Fibroblast of skin of left biceps (primary cell): ENCODE results near the gene RAD51B.

ENCODE experiments used
- DNase-seq, 2 experiments: peaks; one replicate each; pipeline ENCODE4 v3.0.0-alpha.2; 2013; ENCODE audit warnings: low read depth in 2 of 2

Gene RAD51B

DNA sequence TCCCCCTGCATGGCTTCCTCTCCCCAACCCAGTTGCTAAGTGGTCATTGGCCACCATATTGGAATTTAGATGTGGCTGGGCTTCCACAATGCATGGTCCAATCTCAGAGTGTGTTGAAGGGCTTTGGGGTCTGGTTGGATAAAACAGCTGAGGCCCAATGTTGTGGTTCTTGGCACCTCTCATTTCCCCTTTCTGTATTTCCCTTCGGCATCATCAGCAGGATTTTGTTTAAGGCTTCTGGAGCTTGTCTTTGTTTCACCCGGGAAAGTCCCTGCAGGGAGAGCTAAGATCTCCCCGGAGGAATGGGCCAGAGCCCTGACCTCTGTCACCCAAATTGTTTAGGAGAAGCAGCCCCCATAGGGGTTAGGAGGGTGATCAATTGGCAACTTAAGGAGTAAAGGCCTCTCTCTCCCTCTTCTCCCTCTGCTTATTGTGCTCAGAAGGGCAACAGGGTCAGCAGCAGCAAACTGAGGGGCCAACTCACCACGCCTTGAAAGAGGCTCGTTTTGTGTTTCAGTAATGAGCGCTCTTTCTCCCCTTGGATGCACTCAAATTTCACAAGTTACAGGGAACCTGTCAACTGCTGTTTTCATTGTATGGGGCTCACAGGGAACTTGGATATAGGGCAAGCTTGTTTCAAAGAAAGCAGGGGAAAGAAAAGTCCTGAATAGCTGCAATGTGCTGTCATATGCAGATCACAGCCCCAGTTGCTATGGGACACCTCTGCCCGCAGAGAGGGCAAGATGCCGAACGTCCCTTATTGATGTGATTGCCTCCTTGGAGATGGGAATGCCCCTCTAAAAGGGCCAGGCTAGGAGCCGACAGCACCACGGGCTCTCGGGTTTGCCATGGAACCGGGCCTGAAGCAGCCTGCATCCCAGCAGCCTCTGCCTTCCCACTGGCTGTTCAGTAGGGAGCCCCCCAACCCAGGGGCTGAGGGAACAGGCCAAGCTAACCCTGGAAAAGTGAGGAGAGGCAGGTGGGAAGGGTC is 749.6 kb downstream of the RAD51B start:
- DNase-seq: no peak

DNA sequence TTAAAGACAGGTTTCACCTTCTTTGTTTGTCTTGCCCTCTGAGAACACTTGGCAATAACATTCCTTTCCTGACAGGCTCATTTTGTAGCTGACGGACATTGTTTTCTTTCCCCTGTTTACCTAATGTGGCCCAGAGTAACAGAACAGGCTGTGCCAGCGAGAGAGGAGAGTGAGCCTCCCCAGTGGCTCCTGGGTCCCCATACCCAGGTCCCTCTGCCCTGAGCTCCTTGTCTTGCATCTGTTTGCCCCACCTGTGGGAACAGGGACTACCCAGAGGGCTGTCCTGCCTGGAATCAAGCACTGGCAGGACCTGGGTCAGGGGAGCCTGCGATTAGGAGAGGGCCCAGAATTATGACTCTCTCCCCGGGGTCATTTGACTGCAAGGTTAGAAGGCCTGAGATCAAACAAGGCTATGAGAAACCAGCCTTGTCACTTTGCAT is 750.4 kb downstream of the RAD51B start:
- no peak for DNase-seq

DNA sequence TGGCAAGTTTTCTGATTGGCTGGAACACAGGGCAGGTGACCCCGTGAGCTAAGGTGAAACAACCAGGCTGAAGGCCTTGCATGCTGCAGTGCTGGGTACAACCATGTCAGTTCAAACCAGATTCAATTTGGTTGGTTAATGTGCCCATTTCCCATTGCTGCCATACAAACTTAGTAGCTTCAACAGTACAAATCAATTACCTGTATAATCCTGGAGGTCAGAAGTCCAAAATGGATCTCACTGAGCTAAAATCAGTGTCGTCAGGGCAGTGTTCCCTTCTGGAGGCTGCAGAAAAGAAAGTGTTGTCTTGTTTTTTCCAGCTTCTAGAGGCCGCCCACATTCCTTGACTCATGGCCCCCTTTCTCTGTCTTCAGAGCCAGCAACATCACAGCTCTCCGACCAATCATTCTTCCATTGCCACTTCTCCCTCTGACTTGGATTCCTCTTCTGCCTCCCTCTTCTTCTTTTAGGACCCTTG is 751.6 kb downstream of the RAD51B start:
- DNase-seq: no peak

DNA sequence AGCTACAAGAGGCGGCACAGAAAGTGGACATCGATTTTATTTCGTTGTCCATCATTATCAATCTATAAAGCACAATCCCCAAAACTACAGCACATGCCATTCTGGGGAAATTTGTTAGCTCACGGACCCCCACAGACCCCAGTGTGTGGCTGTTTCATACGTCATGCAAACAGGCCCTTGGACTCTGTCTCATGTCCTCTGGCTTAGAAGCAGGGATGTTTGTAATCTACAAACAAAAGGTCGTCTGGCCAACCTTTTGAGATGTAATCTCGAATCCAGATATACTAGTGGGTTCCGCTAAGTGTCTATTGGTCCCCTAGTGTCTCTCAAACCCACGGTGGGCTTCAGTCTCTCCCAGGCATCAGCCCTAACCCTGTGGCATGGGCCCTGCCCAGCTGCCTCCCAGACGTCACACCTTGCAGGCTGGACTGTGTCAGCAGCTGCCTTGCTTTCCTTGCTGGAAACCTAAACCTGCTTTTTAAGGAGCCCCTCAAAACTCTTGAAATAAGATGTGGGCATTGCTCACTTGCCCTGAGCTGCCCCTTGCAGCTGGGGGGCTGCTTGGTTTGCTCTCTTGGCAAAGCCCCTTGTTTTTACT is 752.4 kb downstream of the RAD51B start:
- DNase-seq: no peak

DNA sequence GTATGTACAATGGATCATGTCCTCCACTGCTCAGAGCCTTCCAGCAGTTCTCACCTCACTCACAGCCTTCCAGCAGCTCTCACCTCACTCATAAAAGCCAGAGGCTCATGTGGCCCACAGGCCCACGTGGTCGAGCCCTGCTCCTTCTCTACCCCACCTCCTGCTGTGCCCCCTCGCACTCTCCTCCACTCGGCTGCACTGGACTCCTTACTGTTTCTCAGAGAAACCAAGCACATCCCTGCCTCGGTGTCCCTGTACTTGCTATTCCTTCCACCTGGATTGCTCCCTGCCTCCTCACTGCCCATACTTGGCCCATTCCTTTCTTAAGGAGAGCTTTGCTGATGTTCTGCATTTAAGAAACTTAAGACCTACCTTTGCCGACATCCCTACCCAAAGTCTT is 753.5 kb downstream of the RAD51B start:
- no peak for DNase-seq

- DNase-seq: no peak
These were observed 754.1 kb downstream of the RAD51B start for GRCh38 chr14:68573722-68574121.

GRCh38 chr14:68574461-68574860 is 754.9 kb downstream of the RAD51B start:
- no peak for DNase-seq

DNA sequence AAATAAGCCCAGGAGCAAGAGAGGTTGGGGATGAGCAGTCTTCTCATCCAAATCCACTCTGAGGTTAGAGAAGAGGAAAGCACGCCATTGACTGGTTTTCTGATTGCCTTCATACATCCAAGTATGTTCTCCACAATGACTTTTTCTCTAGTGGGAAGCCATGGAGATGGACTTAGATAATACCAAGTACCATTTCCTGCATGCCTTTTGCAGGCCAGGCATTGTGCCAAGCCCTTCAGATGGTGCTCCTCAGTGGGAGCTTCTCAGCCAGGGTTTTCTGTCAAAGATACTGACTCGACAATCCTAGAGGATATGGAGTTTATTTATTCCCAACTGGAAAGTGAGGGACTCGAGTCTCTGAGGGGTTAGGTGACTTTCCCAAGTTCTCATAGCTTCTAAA is 755.3 kb downstream of the RAD51B start:
- DNase-seq: no peak

GRCh38 chr14:68575426-68575825 is 755.8 kb downstream of the RAD51B start:
- DNase-seq: no peak

- no peak for DNase-seq
These were observed 756.5 kb downstream of the RAD51B start for GRCh38 chr14:68576031-68576430.

- DNase-seq: no peak
These were observed 757.1 kb downstream of the RAD51B start for GRCh38 chr14:68576496-68577244.

DNA sequence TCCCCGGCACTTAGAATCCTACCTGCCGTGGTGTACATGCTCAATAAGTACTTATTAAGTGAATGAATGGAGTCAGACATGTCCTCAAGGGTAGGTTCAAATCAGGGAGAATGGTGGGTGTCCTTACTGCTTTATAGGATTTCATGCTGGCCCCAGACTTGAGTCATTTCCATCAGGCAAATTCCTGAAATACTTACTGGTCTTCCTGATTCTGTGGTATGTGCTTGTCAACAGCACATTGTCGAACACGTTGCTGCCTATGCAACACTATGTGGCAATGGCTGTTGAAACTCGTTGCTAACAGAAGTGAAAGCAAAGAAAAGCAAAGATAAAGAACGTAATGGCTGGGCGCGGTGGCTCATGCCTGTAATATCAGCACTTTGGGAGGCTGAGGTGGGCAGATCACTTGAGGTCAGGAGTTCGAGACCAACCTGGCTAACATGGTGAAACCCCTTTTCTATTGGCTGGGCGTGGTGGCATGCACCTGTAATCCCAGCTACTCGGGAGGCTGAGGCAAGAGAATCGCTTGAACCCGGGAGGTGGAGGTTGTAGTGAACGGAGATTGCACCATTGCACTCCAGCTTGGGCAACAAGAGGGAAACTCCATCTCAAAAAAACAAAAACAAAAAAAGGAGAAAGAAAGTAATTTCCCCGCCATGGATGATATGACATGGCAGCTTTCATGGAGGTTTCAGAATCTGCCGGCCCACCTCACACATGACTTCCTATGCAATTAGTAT is 758.4 kb downstream of the RAD51B start:
- DNase-seq: peak; percentile 97

DNA sequence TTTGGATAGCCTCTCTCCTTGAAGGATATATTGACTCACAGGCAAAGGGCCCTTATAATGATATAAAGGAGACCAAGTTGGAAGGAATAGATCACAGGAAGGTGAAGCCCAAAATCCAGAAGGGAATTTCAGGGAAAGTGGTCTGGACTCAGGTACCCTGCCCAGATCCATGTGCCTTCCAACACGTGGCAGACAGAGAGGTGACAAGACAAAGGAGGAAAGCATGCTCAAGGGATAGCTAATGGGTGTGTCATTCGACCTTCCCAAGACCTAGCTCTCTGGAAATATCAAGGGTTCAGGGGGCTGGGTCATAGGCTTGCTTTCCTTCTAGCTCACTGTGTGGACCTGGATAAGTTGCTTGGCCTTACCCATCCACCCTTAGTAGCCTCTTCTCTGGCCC is 759.0 kb downstream of the RAD51B start:
- DNase-seq: no peak

GRCh38 chr14:68580096-68580645 is 760.6 kb downstream of the RAD51B start:
- no peak for DNase-seq

DNA sequence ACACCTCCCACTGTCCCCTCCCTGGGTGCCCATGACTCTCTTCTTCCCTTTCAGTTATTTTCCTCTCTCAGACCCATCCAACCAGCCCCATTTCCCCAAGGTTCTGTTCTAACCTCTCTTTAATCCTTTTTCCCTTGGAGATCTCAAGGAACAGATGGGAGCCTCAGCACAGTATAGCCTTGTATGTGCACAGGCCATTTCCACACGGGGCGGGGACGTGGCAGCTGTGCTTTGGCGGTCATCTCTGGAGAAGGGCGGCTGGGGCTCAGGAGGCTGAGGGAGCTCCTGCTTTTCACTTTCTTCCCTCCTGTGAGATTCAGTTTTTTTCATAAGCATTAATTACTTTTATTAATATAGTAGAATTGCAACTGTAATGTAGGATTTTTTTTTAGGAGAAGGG is 761.1 kb downstream of the RAD51B start:
- no peak for DNase-seq

- no peak for DNase-seq
These were observed 764.1 kb downstream of the RAD51B start for GRCh38 chr14:68583548-68584280.

- no peak for DNase-seq
These were observed 765.2 kb downstream of the RAD51B start for GRCh38 chr14:68584786-68585185.

GRCh38 chr14:68585690-68586089 is 766.1 kb downstream of the RAD51B start:
- DNase-seq: peak; percentile 96

- DNase-seq: no peak
These were observed 767.5 kb downstream of the RAD51B start for GRCh38 chr14:68586896-68587751.

DNA sequence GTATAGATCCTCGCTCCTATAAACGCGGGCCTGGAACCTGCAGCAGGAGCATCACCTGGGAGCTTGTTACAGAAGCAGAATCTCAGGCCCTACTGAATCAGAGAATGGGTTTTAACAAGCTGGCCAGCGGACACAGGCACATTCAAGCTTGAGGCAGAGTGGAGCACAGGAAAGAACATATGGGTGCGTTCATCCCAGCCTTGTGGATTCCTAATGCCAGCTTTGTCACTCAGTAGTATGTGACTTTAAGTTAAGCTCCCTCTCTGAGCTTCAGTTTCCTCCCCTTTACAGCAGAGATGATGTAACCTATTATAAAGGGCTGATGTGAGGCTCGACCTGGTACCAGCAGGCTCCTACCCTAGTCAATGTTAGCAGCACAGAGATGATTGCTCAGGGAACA is 768.4 kb downstream of the RAD51B start:
- DNase-seq: no peak
